ENCODE results near the gene SLC18B1. TPM values are rescaled to one million over a fixed set of nuclear protein-coding genes. Genes with fewer than 3 reads are reported as not detected.

Gene SLC18B1
- polyA plus RNA-seq, 1 experiment = 10.2 TPM

DNA sequence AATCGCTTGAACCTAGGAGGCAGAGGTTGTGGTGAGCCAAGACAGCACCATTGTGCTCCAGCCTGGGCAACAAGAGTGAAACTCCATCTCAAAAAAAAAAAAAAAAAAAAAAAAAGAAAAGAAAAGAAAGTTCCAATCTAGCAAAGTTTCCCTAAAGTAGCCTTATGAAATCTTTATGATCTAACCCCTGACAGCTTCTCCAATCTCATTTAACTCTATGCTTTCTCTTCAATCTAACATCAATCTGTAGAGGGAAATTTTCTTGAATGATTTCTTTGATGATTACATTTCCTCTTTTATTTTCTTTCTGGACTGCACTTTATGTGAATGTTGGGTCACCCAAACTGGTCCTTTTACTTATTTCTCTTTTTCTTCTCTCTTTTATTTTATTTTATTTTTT is 2.2 kb upstream of the SLC18B1 start:
- H3K9me3 ChIP-seq (ENCODE audit: control insufficient read depth, insufficient read depth, low read length) = no peaks in the 10 kb centered on the region; the same call in 1 of the 2 replicates
- no peak overlapping the region for H3K27ac ChIP-seq (ENCODE audit: low read depth, low read length)
- DNase-seq (ENCODE audit: low read depth, low spot score) = no peak
- peaks cover 2% of the 10 kb centered on the region for H3K27me3 ChIP-seq (ENCODE audit: control insufficient read depth, insufficient read depth, low read length)
- TF ChIP-seq, protein P1, sequence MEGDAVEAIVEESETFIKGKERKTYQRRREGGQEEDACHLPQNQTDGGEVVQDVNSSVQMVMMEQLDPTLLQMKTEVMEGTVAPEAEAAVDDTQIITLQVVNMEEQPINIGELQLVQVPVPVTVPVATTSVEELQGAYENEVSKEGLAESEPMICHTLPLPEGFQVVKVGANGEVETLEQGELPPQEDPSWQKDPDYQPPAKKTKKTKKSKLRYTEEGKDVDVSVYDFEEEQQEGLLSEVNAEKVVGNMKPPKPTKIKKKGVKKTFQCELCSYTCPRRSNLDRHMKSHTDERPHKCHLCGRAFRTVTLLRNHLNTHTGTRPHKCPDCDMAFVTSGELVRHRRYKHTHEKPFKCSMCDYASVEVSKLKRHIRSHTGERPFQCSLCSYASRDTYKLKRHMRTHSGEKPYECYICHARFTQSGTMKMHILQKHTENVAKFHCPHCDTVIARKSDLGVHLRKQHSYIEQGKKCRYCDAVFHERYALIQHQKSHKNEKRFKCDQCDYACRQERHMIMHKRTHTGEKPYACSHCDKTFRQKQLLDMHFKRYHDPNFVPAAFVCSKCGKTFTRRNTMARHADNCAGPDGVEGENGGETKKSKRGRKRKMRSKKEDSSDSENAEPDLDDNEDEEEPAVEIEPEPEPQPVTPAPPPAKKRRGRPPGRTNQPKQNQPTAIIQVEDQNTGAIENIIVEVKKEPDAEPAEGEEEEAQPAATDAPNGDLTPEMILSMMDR (IDR thresholded peaks at IDR 0.05; ENCODE audit: low read depth, low read length) = no peak
- ChIA-PET CTCF (interaction anchor here (0.6 to 4.4 kb wide), 4 partner anchors 11 to 132 kb away, joined by 3 to 79 read pairs (median 6); no protein-coding TSS in a partner anchor), POLR2A (no interaction called here)
- H3K4me3 ChIP-seq (ENCODE audit: low read depth, low read length) = no peak overlapping the region

DNA sequence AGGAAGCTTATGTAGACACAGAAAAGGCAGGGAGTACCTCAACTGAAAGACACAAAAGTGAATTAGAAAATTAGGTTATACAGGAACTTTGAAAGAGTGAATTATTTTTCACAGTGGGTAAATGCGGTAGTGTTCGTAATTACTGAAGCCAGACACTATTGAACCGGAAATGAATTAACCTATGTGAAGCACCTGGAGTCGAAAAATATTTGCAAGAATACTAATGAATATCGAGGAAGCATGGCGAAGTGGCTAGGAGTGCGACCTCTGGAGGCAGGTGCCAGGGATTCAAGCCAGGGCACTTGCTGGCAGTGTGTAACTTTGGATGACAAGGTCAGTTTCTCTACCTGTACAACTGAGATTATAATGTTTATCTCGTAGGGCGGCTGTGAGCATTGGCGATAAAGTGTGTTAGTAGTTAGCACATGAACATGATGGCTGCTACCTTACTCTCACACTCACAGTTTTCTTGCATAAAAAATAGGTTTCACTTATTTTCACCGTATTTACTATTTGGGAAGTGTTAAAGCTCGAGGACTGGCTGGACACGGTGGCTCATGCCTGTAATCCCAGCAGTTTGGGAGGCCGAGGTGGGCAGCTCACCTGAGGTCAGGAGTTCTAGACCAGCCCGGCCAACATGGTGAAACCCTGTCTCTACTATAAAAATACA is 567 bp upstream of the SLC18B1 start:
- CTCF ChIA-PET = interaction anchor here (0.6 to 4.4 kb wide), 24 partner anchors 9 to 872 kb away, joined by 3 to 79 read pairs (median 4); no protein-coding TSS in a partner anchor
- POLR2A ChIA-PET = interaction anchor here (0.6 to 2.1 kb wide), 3 partner anchors 16 to 1114 kb away, joined by 3 to 15 read pairs (median 8); partner anchors contain the start of genes RPS12 and STX7

DNA sequence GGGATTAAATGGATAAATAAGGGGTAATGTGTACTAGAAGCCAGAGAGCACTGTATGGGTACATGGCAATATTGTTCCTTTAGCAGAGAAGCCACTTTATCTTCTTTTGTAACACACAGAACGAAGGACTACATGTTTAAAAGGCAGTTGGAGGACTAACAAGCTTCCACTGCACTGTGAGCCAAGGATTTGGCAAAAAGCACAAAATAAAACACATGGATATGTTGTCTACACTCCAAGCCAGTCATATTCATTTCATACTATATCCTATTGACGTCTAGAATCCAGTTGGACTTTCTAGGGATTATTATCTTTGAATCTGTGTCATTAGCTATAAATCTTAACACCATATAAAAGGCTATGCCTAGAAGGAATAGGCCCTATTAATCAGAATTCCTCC is 3.0 kb downstream of the SLC18B1 start:
- no peak overlapping the region for H3K27ac ChIP-seq (ENCODE audit: low read depth, low read length)
- no peaks in the 10 kb centered on the region for H3K27me3 ChIP-seq (ENCODE audit: control insufficient read depth, insufficient read depth, low read length)
- ChIA-PET CTCF (no interaction called here), POLR2A (interaction anchor here (0.6 kb wide), 1 partner anchor 252 kb away, joined by 5 read pairs; no protein-coding TSS in a partner anchor)
- TF ChIP-seq, protein P1 (IDR thresholded peaks at IDR 0.05; ENCODE audit: low read depth, low read length) = no peak
- DNase-seq (ENCODE audit: low read depth, low spot score) = no peak
- H3K9me3 ChIP-seq (ENCODE audit: control insufficient read depth, insufficient read depth, low read length) = no peaks in the 10 kb centered on the region; the same call in 1 of the 2 replicates
- no peak overlapping the region for H3K4me3 ChIP-seq (ENCODE audit: low read depth, low read length)

More for the DNA sequence above, 567 bp upstream of the SLC18B1 start:
- Histone ChIP-seq H3K27me3 (ENCODE audit: control insufficient read depth, insufficient read depth, low read length) (peaks cover 2% of the 10 kb centered on the region), H3K4me3 (ENCODE audit: low read depth, low read length) (peak overlapping the region; percentile 79), H3K9me3 (ENCODE audit: control insufficient read depth, insufficient read depth, low read length) (no peaks in the 10 kb centered on the region; the same call in 1 of the 2 replicates), H3K27ac (ENCODE audit: low read depth, low read length) (no peak overlapping the region)
- TF ChIP-seq, protein P1 (IDR thresholded peaks at IDR 0.05; ENCODE audit: low read depth, low read length) = peak; percentile 83
- DNase-seq (ENCODE audit: low read depth, low spot score) = no peak

DNA sequence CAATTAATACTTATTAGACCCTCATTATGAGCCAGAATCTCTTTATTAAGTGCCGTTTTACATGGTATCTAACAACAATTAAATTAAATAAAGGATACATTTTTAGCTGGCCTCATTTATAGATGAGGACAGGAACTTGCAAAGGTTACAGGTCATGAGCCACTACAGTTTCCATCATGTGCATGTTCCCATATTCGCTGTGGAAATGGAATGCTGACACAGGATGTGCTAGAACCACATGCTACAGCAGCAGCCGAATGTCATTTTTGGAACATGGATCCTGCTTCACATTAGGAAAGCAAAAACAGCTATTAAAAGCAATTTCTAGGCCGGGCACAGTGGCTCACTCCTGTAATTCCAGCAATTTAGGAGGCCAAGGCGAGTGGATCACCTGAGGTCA is 5.9 kb downstream of the SLC18B1 start:
- H3K4me3 ChIP-seq (ENCODE audit: low read depth, low read length) = no peak overlapping the region
- TF ChIP-seq, protein P1 (IDR thresholded peaks at IDR 0.05; ENCODE audit: low read depth, low read length) = no peak
- no peak for DNase-seq (ENCODE audit: low read depth, low spot score)
- no peaks in the 10 kb centered on the region for H3K9me3 ChIP-seq (ENCODE audit: control insufficient read depth, insufficient read depth, low read length)
- H3K27me3 ChIP-seq (ENCODE audit: control insufficient read depth, insufficient read depth, low read length) = no peaks in the 10 kb centered on the region
- POLR2A ChIA-PET = no interaction called here
- CTCF ChIA-PET = interaction anchor here (1.0 kb wide), 1 partner anchor 122 kb away, joined by 4 read pairs; no protein-coding TSS in a partner anchor
- H3K27ac ChIP-seq (ENCODE audit: low read depth, low read length) = no peak overlapping the region

DNA sequence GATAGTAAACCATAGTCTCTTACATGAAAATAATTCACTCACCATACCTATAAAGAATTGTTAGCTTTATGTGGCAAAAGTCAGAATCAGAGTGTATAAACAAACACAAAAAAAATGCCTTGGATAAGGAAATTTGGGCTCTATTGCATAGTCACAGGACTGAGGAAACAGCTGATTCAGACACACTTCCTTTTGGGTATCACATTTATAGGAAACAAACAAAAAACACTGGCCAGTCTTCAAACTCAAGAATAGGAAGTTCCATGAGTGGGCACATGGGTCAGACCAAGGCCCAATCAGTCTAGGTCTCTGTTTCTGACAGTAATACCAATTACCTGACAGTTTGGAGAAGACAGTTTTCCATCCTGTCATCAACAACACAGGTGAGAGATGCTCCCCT is 8.0 kb downstream of the SLC18B1 start:
- no peak overlapping the region for H3K27ac ChIP-seq (ENCODE audit: low read depth, low read length)
- H3K4me3 ChIP-seq (ENCODE audit: low read depth, low read length) = no peak overlapping the region
- CTCF ChIA-PET = interaction anchor here (0.6 to 2.0 kb wide), 4 partner anchors 9 to 620 kb away, joined by 3 to 7 read pairs (median 4); no protein-coding TSS in a partner anchor
- TF ChIP-seq, protein P1 (IDR thresholded peaks at IDR 0.05; ENCODE audit: low read depth, low read length) = no peak
- no peaks in the 10 kb centered on the region for H3K27me3 ChIP-seq (ENCODE audit: control insufficient read depth, insufficient read depth, low read length)
- DNase-seq (ENCODE audit: low read depth, low spot score) = no peak
- no peaks in the 10 kb centered on the region for H3K9me3 ChIP-seq (ENCODE audit: control insufficient read depth, insufficient read depth, low read length)
- POLR2A ChIA-PET = no interaction called here
